ENCODE data around the gene GALNT12.

GALNT12 gene

GRCh38 chr9:98805506-98806272 is 1.8 kb upstream of the GALNT12 start:
- no peak for DNase-seq

- DNase-seq = no peak
Observed at GRCh38 chr9:98806394-98807035, 955 bp upstream of the GALNT12 start.

- no peak for DNase-seq
Observed at GRCh38 chr9:98807814-98808195, 335 bp downstream of the GALNT12 start.

GRCh38 chr9:98808411-98808815 is 943 bp downstream of the GALNT12 start:
- no peak for DNase-seq

- no peak for DNase-seq
Observed at GRCh38 chr9:98808875-98809274, 1.4 kb downstream of the GALNT12 start.

GRCh38 chr9:98809311-98810101 is 2.0 kb downstream of the GALNT12 start:
- no peak for DNase-seq

- DNase-seq = no peak
Observed at GRCh38 chr9:98810102-98810842, 2.8 kb downstream of the GALNT12 start.

- DNase-seq = no peak
Observed at GRCh38 chr9:98811051-98811650, 3.7 kb downstream of the GALNT12 start.

GRCh38 chr9:98815391-98815951 is 8.0 kb downstream of the GALNT12 start:
- DNase-seq = no peak

GRCh38 chr9:98818764-98819163 is 11.3 kb downstream of the GALNT12 start:
- no peak for DNase-seq

- DNase-seq = no peak
Observed at GRCh38 chr9:98819231-98819630, 11.8 kb downstream of the GALNT12 start.

GRCh38 chr9:98821831-98822230 is 14.4 kb downstream of the GALNT12 start:
- DNase-seq = no peak

GRCh38 chr9:98822661-98823060 is 15.2 kb downstream of the GALNT12 start:
- DNase-seq = no peak

GRCh38 chr9:98823666-98824334 is 16.3 kb downstream of the GALNT12 start:
- DNase-seq = no peak

GRCh38 chr9:98825414-98825813 is 17.9 kb downstream of the GALNT12 start:
- DNase-seq = no peak

- DNase-seq = no peak
Observed at GRCh38 chr9:98826716-98827115, 19.2 kb downstream of the GALNT12 start.

- DNase-seq = no peak
Observed at GRCh38 chr9:98829766-98830165, 22.3 kb downstream of the GALNT12 start.

GRCh38 chr9:98830554-98830953 is 23.1 kb downstream of the GALNT12 start:
- no peak for DNase-seq

GRCh38 chr9:98831696-98832095 is 24.2 kb downstream of the GALNT12 start:
- DNase-seq = no peak

- no peak for DNase-seq
Observed at GRCh38 chr9:98832768-98833089, 25.3 kb downstream of the GALNT12 start.

- no peak for DNase-seq
Observed at GRCh38 chr9:98833090-98833956, 25.9 kb downstream of the GALNT12 start.

All from cortex of kidney (tissue), 1 donor.